IMR-90 (cell line): ENCODE data around the gene KMT5C. TPM values are rescaled to one million over a fixed set of nuclear protein-coding genes. Genes with fewer than 3 reads are reported as not detected.

ENCODE experiments used
- ATAC-seq: fragments of 200-7000 bp; cut with Tn5 transposase; 2 replicates; pipeline ENCODE4 v1.9.1; 2020; ENCODE audit warnings: low read depth, mild to moderate bottlenecking, moderate library complexity
- BruUV-seq: library from RNA; stranded (reverse); fragments of 400-500 nt; replicated peaks from 2 replicates; lab custom pipeline; 2021; lab: Mats Ljungman, UMichigan
- CTCF ChIA-PET: fragments of 300-600 bp; formaldehyde crosslinking; extraction: SDS; loops from one replicate; lab custom pipeline; 2021; ENCODE audit warnings: antibody characterized with exemption; lab: Yijun Ruan, JAX
- POLR2A ChIA-PET: fragments of 300-600 bp; sonication (Branson Sonifier 250); formaldehyde crosslinking; loops from one replicate; lab custom pipeline; 2022; ENCODE audit warnings: antibody characterized with exemption; ENCODE audit not compliant: unreplicated experiment; lab: Charles Lee
- DNase-seq: peaks from one replicate; pipeline ENCODE4 v3.0.0; 2013
- H2AFZ ChIP-seq: replicated peaks from 2 replicates; pipeline ENCODE3; 2013; ENCODE audit warnings: low read length, mild to moderate bottlenecking; ENCODE audit not compliant: poor library complexity
- H2AK5ac ChIP-seq: 2 replicates; pipeline ENCODE4 v1.6.1; 2013; ENCODE audit warnings: low read depth, low read length, inconsistent platforms
- H2AK9ac ChIP-seq: replicated peaks from 2 replicates; pipeline ENCODE3; 2013; ENCODE audit warnings: mild to moderate bottlenecking, low read depth, low read length, moderate library complexity; ENCODE audit not compliant: poor library complexity
- H2BK120ac ChIP-seq: 2 replicates; pipeline ENCODE4 v1.6.1; 2013; ENCODE audit warnings: low read depth, low read length, inconsistent platforms
- H2BK15ac ChIP-seq: 3 replicates; pipeline ENCODE4 v1.6.1; 2013; ENCODE audit warnings: low read depth, low read length, inconsistent platforms
- H2BK20ac ChIP-seq: 2 replicates; pipeline ENCODE4 v1.6.1; 2013; ENCODE audit warnings: low read depth, mild to moderate bottlenecking, inconsistent platforms, low read length, moderate library complexity
- H2BK5ac ChIP-seq: 2 replicates; pipeline ENCODE4 v1.6.1; 2013; ENCODE audit warnings: mild to moderate bottlenecking, low read depth, low read length, inconsistent platforms; ENCODE audit not compliant: poor library complexity, severe bottlenecking
- H3K14ac ChIP-seq: replicated peaks from 2 replicates; pipeline ENCODE4 v1.6.1; 2013; ENCODE audit warnings: low read depth, low read length, inconsistent platforms
- H3K18ac ChIP-seq: 2 replicates; pipeline ENCODE4 v1.6.1; 2013; ENCODE audit warnings: low read depth, low read length, control low read depth
- H3K23ac ChIP-seq: 2 replicates; pipeline ENCODE4 v1.6.1; 2013; ENCODE audit warnings: low read depth, low read length, inconsistent platforms
- H3K27ac ChIP-seq: 2 replicates; pipeline ENCODE4 v1.5.1; 2013; ENCODE audit warnings: mild to moderate bottlenecking, control low read depth, low read length; ENCODE audit not compliant: insufficient read depth
- H3K27me3 ChIP-seq: 2 replicates; pipeline ENCODE4 v1.6.1; 2013; ENCODE audit warnings: low read length; ENCODE audit not compliant: control insufficient read depth, insufficient read depth
- H3K36me3 ChIP-seq: 2 replicates; pipeline ENCODE4 v1.6.1; 2013; ENCODE audit warnings: low read length, mixed read lengths; ENCODE audit not compliant: control insufficient read depth, insufficient read depth
- H3K4ac ChIP-seq: 2 replicates; pipeline ENCODE4 v1.6.1; 2013; ENCODE audit warnings: low read depth, low read length, inconsistent platforms
- H3K4me1 ChIP-seq: 2 replicates; pipeline ENCODE4 v1.6.1; 2013; ENCODE audit warnings: low read length, mixed read lengths; ENCODE audit not compliant: control insufficient read depth, insufficient read depth
- H3K4me2 ChIP-seq: 2 replicates; pipeline ENCODE4 v1.6.1; 2013; ENCODE audit warnings: low read depth, mild to moderate bottlenecking, control low read depth, low read length, moderate library complexity
- H3K4me3 ChIP-seq: 2 replicates; pipeline ENCODE4 v1.5.1; 2013; ENCODE audit warnings: low read depth, mild to moderate bottlenecking, control low read depth, low read length, moderate library complexity; ENCODE audit not compliant: insufficient read depth
- H3K56ac ChIP-seq: 2 replicates; pipeline ENCODE4 v1.6.1; 2013; ENCODE audit warnings: low read length, inconsistent platforms; ENCODE audit not compliant: insufficient read depth; ENCODE audit errors: extremely low read depth
- H3K79me1 ChIP-seq, 2 experiments: 2 replicates each; pipeline ENCODE4 v1.6.1; 2013; ENCODE audit warnings: low read length in 2 of 2, inconsistent platforms in 1 of 2, low read depth in 1 of 2
- H3K9ac ChIP-seq: 2 replicates; pipeline ENCODE4 v1.6.1; 2013; ENCODE audit warnings: low read depth, low read length, control low read depth
- H3K9me1 ChIP-seq: 2 replicates; pipeline ENCODE4 v1.6.1; 2013; ENCODE audit warnings: low read length, inconsistent platforms; ENCODE audit not compliant: insufficient read depth
- H3K9me3 ChIP-seq: 2 replicates; pipeline ENCODE4 v1.6.1; 2013; ENCODE audit warnings: low read length; ENCODE audit not compliant: control insufficient read depth, insufficient read depth
- H4K20me1 ChIP-seq: 2 replicates; pipeline ENCODE4 v1.6.1; 2013; ENCODE audit warnings: low read length, inconsistent platforms; ENCODE audit not compliant: insufficient read depth
- H4K5ac ChIP-seq: 2 replicates; pipeline ENCODE4 v1.6.1; 2013; ENCODE audit warnings: mild to moderate bottlenecking, low read depth, low read length, control low read depth
- H4K8ac ChIP-seq, 2 experiments: 2 replicates each; pipeline ENCODE4 v1.6.1; 2013; ENCODE audit warnings: low read depth in 2 of 2, low read length in 2 of 2, control low read depth in 1 of 2, inconsistent platforms in 1 of 2
- H4K91ac ChIP-seq: 2 replicates; pipeline ENCODE4 v1.6.1; 2013; ENCODE audit warnings: low read depth, low read length, inconsistent platforms; ENCODE audit not compliant: insufficient read depth
- BHLHE40 ChIP-seq: fragments of 150-350 bp; IDR thresholded peaks from 2 replicates; pipeline ENCODE4 v1.6.1; 2016; ENCODE audit warnings: mild to moderate bottlenecking, low read depth, low read length
- CEBPB ChIP-seq: IDR thresholded peaks from 2 replicates; pipeline ENCODE4 v1.6.1; 2012; ENCODE audit warnings: low read depth, low read length, improper control_type of control experiment
- CHD1 ChIP-seq: IDR thresholded peaks from 2 replicates; pipeline ENCODE4 v1.6.1; 2012; ENCODE audit warnings: low read depth, low read length, improper control_type of control experiment
- FOS ChIP-seq: fragments of 150-350 bp; IDR thresholded peaks from 2 replicates; pipeline ENCODE4 v1.6.1; 2016; ENCODE audit warnings: low read depth, low read length
- MAFK ChIP-seq: IDR thresholded peaks from 2 replicates; pipeline ENCODE4 v1.6.1; 2012; ENCODE audit warnings: low read depth, low read length, improper control_type of control experiment
- MAZ ChIP-seq: IDR thresholded peaks from 2 replicates; pipeline ENCODE4 v1.6.1; 2012; ENCODE audit warnings: low read depth, mild to moderate bottlenecking, low read length, improper control_type of control experiment, moderate library complexity, borderline replicate concordance
- MXI1 ChIP-seq: IDR thresholded peaks from 2 replicates; pipeline ENCODE4 v1.6.1; 2012; ENCODE audit warnings: low read depth, mild to moderate bottlenecking, low read length, moderate library complexity, borderline replicate concordance
- NFE2L2 ChIP-seq: fragments of 150-350 bp; IDR thresholded peaks from 2 replicates; pipeline ENCODE4 v1.6.1; 2016; ENCODE audit warnings: low read depth, mild to moderate bottlenecking, low read length
- POLR2A ChIP-seq: IDR thresholded peaks from 2 replicates; pipeline ENCODE4 v1.6.1; 2012; ENCODE audit warnings: mild to moderate bottlenecking, low read depth, low read length
- RAD21 ChIP-seq: IDR thresholded peaks from 2 replicates; pipeline ENCODE4 v1.6.1; 2012; ENCODE audit warnings: low read length, improper control_type of control experiment
- RCOR1 ChIP-seq: IDR thresholded peaks from 2 replicates; pipeline ENCODE4 v1.6.1; 2012; ENCODE audit warnings: mild to moderate bottlenecking, low read length, improper control_type of control experiment; ENCODE audit not compliant: insufficient replicate concordance
- RFX5 ChIP-seq: IDR thresholded peaks from 2 replicates; pipeline ENCODE4 v1.8.0; 2012; ENCODE audit warnings: low read depth, mild to moderate bottlenecking, low read length, moderate library complexity
- SMC3 ChIP-seq: fragments of 150-350 bp; IDR thresholded peaks from 2 replicates; pipeline ENCODE4 v1.6.1; 2016; ENCODE audit warnings: low read depth, mild to moderate bottlenecking, antibody characterized with exemption, low read length, moderate library complexity
- WGBS, 2 experiments: methylation state at CpG; one replicate each; pipeline versions ENCODE4 v1.1.5 to v1.1.7; 2013; ENCODE audit warnings: missing lambda C conversion rate in 2 of 2; ENCODE audit not compliant: insufficient read length in 1 of 2; ENCODE audit errors: extremely low coverage in 2 of 2; 5-methylcytosine and 5-hydroxymethylcytosine counted together
- dilution Hi-C: fragments of 300-500 bp; cut with HindIII; formaldehyde crosslinking; loops from one replicate; pipeline ENCODE4 v1.14.3; 2018; ENCODE audit warnings: low sequenced_read_pairs; ENCODE audit not compliant: unreplicated experiment
- in situ Hi-C: fragments of 300-500 bp; cut with MboI; formaldehyde crosslinking; loops from 3 replicates; pipeline ENCODE4 v1.14.3; 2019; ENCODE audit warnings: low sequenced_read_pairs, inconsistent platforms, mixed read lengths
- intact Hi-C: fragments of 100-400 bp; cut with micrococcal nuclease; formaldehyde crosslinking; loops from 2 replicates; pipeline ENCODE4 v1.10.0; 2022
- polyA plus RNA-seq, 3 experiments: library from polyadenylated mRNA; depleted of rRNA; stranded (reverse); fragments of >200 nt; gene quantifications; 2 replicates each; pipeline ENCODE4 v1.2.3, GENCODE V29; 2012; ENCODE audit warnings: low replicate concordance in 1 of 3
- total RNA-seq: library from RNA; depleted of rRNA; stranded (reverse); fragments of >200 nt; gene quantifications from 2 replicates; pipeline ENCODE4 v1.2.3, GENCODE V29; 2012
- TF ChIP-seq, protein P1 (sequence below): conservative IDR thresholded peaks from 2 replicates; pipeline ENCODE4 v1.5.1; 2012; ENCODE audit warnings: mild to moderate bottlenecking, low read depth, low read length, improper control_type of control experiment
- TF ChIP-seq, protein P2 (sequence below): fragments of 150-350 bp; IDR thresholded peaks from 2 replicates; pipeline ENCODE4 v1.6.1; 2017; ENCODE audit warnings: mild to moderate bottlenecking, antibody characterized with exemption, low read length, low read depth
- TF ChIP-seq, protein P3 (sequence below): fragments of 150-350 bp; IDR thresholded peaks from 2 replicates; pipeline ENCODE4 v1.6.1; 2016; ENCODE audit warnings: low read depth, mild to moderate bottlenecking, low read length, moderate library complexity, borderline replicate concordance

KMT5C gene
- total and polyA plus RNA-seq, 2 of the 4 experiments (the other 2 are of a cell fraction): 1.8 to 5.9 TPM

DNA sequence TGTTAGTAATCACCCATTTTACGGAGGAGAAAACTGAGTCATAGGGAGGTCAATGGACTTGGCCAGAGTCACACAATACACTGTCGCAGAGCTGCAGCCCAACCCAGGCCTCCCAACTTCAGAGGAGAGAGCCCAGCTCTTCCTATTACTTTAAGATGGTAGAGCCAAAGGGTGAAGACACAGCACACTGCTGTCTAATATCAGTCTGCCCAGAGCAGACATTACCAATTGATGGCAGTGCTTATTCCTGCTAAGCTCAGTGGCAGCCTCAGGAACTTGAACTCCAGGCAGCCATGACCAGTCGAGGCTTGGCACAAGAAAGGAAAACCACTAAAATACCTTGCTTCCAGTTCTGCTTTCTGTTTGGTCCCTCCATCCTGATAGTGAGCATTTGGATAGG, 33.0 kb upstream of the KMT5C start:
- no CpG with 5 or more reads among the region's 3 CpGs for WGBS, 2 experiments
- intact Hi-C loops: no loop called here
- dilution Hi-C loops: no loop called here

More for the DNA sequence above, 33.0 kb upstream of the KMT5C start:
- H2AFZ ChIP-seq: no peak overlapping the region
- no peak overlapping the region for H2BK120ac ChIP-seq
- ATAC-seq: no peak
- no peak overlapping the region for H3K4me3 ChIP-seq
- no peaks in the 10 kb centered on the region for H3K4me1 ChIP-seq
- no peak overlapping the region for H2BK20ac ChIP-seq
- no peaks in the 10 kb centered on the region for H3K27me3 ChIP-seq
- H3K4ac ChIP-seq: no peak overlapping the region
- H3K27ac ChIP-seq: no peak overlapping the region
- no peak overlapping the region for H4K8ac ChIP-seq
- H2BK15ac ChIP-seq: no peak overlapping the region
- H2BK5ac ChIP-seq: no peak overlapping the region
- no peak overlapping the region for H4K5ac ChIP-seq
- no peaks in the 10 kb centered on the region; the same call in 1 of the 2 replicates for H3K9me3 ChIP-seq
- CTCF ChIA-PET: no interaction called here
- in situ Hi-C loops: no loop called here
- no peak for TF ChIP-seq CHD1
- TF ChIP-seq, protein P1, sequence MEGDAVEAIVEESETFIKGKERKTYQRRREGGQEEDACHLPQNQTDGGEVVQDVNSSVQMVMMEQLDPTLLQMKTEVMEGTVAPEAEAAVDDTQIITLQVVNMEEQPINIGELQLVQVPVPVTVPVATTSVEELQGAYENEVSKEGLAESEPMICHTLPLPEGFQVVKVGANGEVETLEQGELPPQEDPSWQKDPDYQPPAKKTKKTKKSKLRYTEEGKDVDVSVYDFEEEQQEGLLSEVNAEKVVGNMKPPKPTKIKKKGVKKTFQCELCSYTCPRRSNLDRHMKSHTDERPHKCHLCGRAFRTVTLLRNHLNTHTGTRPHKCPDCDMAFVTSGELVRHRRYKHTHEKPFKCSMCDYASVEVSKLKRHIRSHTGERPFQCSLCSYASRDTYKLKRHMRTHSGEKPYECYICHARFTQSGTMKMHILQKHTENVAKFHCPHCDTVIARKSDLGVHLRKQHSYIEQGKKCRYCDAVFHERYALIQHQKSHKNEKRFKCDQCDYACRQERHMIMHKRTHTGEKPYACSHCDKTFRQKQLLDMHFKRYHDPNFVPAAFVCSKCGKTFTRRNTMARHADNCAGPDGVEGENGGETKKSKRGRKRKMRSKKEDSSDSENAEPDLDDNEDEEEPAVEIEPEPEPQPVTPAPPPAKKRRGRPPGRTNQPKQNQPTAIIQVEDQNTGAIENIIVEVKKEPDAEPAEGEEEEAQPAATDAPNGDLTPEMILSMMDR: no peak
- no peak for TF ChIP-seq MXI1
- no peak for TF ChIP-seq POLR2A
- TF ChIP-seq MAZ: no peak
- no peak for TF ChIP-seq FOS
- TF ChIP-seq RAD21: no peak
- TF ChIP-seq BHLHE40: no peak
- TF ChIP-seq CEBPB: no peak
- no peak for TF ChIP-seq NFE2L2
- no peak for TF ChIP-seq RFX5
- TF ChIP-seq, protein P2, sequence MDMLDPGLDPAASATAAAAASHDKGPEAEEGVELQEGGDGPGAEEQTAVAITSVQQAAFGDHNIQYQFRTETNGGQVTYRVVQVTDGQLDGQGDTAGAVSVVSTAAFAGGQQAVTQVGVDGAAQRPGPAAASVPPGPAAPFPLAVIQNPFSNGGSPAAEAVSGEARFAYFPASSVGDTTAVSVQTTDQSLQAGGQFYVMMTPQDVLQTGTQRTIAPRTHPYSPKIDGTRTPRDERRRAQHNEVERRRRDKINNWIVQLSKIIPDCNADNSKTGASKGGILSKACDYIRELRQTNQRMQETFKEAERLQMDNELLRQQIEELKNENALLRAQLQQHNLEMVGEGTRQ: no peak
- no peak for TF ChIP-seq RCOR1
- TF ChIP-seq SMC3: no peak
- no peak for TF ChIP-seq MAFK
- TF ChIP-seq, protein P3, sequence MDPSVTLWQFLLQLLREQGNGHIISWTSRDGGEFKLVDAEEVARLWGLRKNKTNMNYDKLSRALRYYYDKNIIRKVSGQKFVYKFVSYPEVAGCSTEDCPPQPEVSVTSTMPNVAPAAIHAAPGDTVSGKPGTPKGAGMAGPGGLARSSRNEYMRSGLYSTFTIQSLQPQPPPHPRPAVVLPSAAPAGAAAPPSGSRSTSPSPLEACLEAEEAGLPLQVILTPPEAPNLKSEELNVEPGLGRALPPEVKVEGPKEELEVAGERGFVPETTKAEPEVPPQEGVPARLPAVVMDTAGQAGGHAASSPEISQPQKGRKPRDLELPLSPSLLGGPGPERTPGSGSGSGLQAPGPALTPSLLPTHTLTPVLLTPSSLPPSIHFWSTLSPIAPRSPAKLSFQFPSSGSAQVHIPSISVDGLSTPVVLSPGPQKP: no peak
- H4K91ac ChIP-seq: no peak overlapping the region
- no peak overlapping the region for H3K9ac ChIP-seq
- H2AK9ac ChIP-seq: no peak overlapping the region
- H2AK5ac ChIP-seq: no peak overlapping the region
- POLR2A ChIA-PET: no interaction called here
- DNase-seq: no peak
- H3K56ac ChIP-seq: no peak overlapping the region
- H3K4me2 ChIP-seq: no peak overlapping the region
- H3K14ac ChIP-seq: no peak overlapping the region
- BruUV-seq: no TSS peak
- no peaks in the 10 kb centered on the region for H4K20me1 ChIP-seq
- H3K23ac ChIP-seq: no peak overlapping the region
- no peak overlapping the region for H3K18ac ChIP-seq
- H3K79me1 ChIP-seq: no peaks in the 10 kb centered on the region
- peaks cover 49% of the 10 kb centered on the region for H3K36me3 ChIP-seq
- H3K9me1 ChIP-seq: no peaks in the 10 kb centered on the region
